Measurements from ENCODE around the gene RRM2.
"Not testable (repeated sequence)": the region's sequence is repeated elsewhere in the genome, so short reads cannot be mapped to it uniquely, and the experiment has no call there.

The RRM2 gene

DNA sequence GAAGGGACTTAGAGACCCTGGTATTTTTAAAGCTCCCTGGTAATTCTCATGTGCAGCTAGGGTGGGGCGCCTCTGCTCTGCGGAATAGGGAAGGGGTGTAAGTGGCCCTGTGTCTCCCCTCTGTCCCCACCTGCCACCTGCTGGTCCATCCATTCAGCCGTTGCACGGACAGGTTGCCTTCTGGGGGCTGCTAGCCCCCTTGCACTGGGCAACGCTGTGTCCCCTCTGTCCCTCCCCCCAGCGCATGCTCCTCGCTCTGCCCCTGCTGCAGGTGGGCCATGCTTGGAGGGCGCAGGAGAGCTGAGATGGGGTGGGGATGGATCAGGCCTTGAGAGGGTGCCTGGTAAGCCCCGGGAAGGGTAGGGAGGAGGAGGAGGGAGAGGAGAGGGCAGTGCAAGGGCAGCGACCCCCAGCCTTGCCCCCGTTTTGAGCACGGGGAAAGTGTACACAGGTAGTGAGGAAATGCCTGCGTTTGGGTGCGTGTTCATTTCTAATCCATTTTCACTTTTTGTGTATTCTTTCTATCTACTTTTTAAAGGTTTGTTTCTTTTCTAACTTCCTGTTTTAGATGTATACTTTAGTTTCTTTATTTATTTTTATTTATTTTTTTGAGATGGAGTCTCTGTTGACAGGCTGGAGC is 23.9 kb downstream of the RRM2 start:
- Histone ChIP-seq H3K9ac (ENCODE audit: low read depth, low read length) (no peak overlapping the region), H3K9me3 (replicated peaks; ENCODE audit: low read length) (no peaks in the 10 kb centered on the region), H3K36me3 (ENCODE audit: insufficient read depth, low read length) (no peaks in the 10 kb centered on the region), H3K4me1 (ENCODE audit: control insufficient read depth, insufficient read depth, low read length) (no peaks in the 10 kb centered on the region), H3K4me2 (ENCODE audit: low read length) (no peak overlapping the region), H3K4me3 (ENCODE audit: low read length) (no peak overlapping the region), H3K27me3 (ENCODE audit: control insufficient read depth, insufficient read depth, low read length) (no peaks in the 10 kb centered on the region)

DNA sequence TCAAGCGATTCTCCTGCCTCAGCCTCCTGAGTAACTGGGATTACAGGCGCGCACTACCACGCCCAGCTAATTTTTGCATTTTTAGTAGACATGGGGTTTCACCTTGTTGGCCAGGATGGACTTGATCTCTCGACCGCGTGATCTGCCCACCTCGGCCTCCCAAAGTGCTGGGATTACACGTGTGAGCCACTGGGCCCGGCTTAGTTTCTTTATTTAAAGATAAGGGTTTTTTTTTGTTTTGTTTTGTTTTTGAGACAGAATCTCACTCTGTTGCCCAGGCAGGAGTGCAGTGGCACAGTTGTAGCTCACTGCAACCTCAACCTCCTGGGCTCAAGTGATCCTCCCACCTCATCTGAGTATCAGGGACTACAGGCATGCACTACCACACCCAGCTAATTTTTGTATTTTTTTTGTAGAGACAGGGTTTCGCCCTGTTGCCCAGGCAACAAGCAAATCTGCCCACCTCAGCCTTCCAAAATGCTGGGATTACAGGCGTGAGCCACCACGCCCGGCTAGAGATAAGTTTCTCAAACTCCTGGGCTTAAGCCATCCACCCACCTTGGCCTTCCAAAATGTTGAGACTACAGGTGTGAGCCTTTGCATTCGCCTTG is 24.6 kb downstream of the RRM2 start:
- H3K4me1 ChIP-seq (ENCODE audit: control insufficient read depth, insufficient read depth, low read length); H3K27me3 ChIP-seq (ENCODE audit: control insufficient read depth, insufficient read depth, low read length); H3K9me3 ChIP-seq (replicated peaks; ENCODE audit: low read length); H3K36me3 ChIP-seq (ENCODE audit: insufficient read depth, low read length); H3K4me2 ChIP-seq (ENCODE audit: low read length); H3K4me3 ChIP-seq (ENCODE audit: low read length); H3K9ac ChIP-seq (ENCODE audit: low read depth, low read length): not testable (repeated sequence)

DNA sequence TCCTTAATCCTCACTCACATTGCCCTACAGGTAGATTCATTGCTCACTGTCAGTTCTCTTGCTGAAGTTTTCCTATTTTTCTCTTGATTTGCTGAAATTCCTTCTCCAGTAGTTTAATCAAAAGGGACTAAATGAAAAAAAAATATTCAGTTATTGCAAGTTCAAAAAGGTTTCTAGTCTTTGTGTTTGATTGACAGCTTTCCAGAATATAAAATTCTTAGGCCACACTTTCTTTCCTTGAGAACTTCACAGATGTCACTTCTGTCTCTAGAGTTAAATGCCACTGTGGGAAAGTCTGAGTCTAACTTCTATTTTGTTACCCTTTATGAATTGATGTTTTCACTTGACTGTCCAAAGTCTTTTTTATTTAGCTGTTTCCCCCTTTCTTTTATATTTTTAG is 25.7 kb downstream of the RRM2 start:
- Histone ChIP-seq H3K27me3 (ENCODE audit: control insufficient read depth, insufficient read depth, low read length) (no peaks in the 10 kb centered on the region), H3K4me1 (ENCODE audit: control insufficient read depth, insufficient read depth, low read length) (no peaks in the 10 kb centered on the region), H3K36me3 (ENCODE audit: insufficient read depth, low read length) (no peaks in the 10 kb centered on the region), H3K9me3 (replicated peaks; ENCODE audit: low read length) (no peaks in the 10 kb centered on the region), H3K4me2 (ENCODE audit: low read length) (no peak overlapping the region), H3K9ac (ENCODE audit: low read depth, low read length) (no peak overlapping the region), H3K4me3 (ENCODE audit: low read length) (no peak overlapping the region)

DNA sequence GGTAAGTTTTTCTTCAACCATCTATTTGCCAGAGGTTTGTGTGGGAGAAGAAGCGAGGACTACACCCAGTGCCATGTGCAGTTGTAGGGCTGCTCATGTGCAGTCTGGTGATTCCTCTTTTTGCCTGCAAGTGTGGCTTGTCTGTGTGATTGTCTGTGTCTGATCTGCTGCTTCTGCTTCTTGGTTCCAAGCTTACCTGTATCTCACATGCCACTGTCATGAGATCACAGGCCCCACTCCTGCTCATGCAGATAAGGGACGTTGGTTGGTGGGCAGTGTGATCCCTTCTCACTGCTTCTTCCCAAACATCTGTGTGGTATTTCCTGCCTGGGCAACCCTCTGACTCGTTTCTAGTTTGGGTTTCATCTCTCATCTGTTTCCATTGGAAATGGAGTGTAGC is 27.1 kb downstream of the RRM2 start:
- no peaks in the 10 kb centered on the region for H3K4me1 ChIP-seq (ENCODE audit: control insufficient read depth, insufficient read depth, low read length)
- no peak overlapping the region for H3K4me2 ChIP-seq (ENCODE audit: low read length)
- no peaks in the 10 kb centered on the region for H3K36me3 ChIP-seq (ENCODE audit: insufficient read depth, low read length)
- no peak overlapping the region for H3K9ac ChIP-seq (ENCODE audit: low read depth, low read length)
- H3K27me3 ChIP-seq (ENCODE audit: control insufficient read depth, insufficient read depth, low read length): no peaks in the 10 kb centered on the region
- no peaks in the 10 kb centered on the region for H3K9me3 ChIP-seq (replicated peaks; ENCODE audit: low read length)
- H3K4me3 ChIP-seq (ENCODE audit: low read length): no peak overlapping the region

DNA sequence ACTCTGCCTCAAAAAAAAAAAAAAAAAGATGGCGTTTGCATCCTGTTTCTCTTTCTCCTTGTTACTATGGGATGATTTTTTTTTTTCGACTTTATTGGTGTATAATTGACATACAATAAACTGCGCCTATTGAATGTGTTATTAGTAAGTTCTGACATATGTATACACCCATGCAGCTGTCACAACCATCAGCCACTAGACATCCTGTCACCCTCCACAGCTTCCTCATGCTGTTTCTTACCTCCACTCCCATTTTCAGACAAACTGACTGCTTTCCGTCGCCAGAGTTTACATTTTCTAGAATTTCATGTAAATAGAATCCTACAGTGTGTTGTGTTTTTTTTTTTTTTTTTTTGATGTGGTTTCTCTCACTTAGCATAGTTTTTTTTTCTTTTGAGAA is 27.9 kb downstream of the RRM2 start:
- Histone ChIP-seq H3K9me3 (replicated peaks; ENCODE audit: low read length) (no peaks in the 10 kb centered on the region), H3K27me3 (ENCODE audit: control insufficient read depth, insufficient read depth, low read length) (no peaks in the 10 kb centered on the region), H3K4me1 (ENCODE audit: control insufficient read depth, insufficient read depth, low read length) (no peaks in the 10 kb centered on the region), H3K4me2 (ENCODE audit: low read length) (no peak overlapping the region), H3K9ac (ENCODE audit: low read depth, low read length) (no peak overlapping the region), H3K36me3 (ENCODE audit: insufficient read depth, low read length) (no peaks in the 10 kb centered on the region), H3K4me3 (ENCODE audit: low read length) (no peak overlapping the region)

DNA sequence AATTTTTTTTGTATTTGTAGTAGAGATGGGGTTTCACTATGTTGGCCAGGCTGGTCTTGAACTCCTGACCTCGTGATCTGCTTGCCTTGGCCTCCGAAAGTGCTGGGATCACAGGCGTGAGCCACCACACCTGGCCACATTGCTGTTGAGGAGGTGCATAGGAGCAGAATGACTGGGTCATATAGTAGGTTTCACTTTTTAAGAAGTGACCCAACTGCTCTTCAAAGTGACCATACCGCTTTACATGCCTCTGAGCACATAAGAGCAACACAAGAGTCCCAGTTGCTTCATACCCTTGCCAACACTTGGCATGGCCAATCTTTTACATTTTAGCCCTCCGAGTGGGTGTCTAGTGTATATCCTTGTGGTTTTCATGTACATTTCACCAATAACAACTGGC is 28.9 kb downstream of the RRM2 start:
- H3K4me2 ChIP-seq (ENCODE audit: low read length): no peak overlapping the region
- no peaks in the 10 kb centered on the region for H3K27me3 ChIP-seq (ENCODE audit: control insufficient read depth, insufficient read depth, low read length)
- no peaks in the 10 kb centered on the region for H3K9me3 ChIP-seq (replicated peaks; ENCODE audit: low read length)
- H3K4me1 ChIP-seq (ENCODE audit: control insufficient read depth, insufficient read depth, low read length): no peaks in the 10 kb centered on the region
- no peaks in the 10 kb centered on the region for H3K36me3 ChIP-seq (ENCODE audit: insufficient read depth, low read length)
- H3K4me3 ChIP-seq (ENCODE audit: low read length): no peak overlapping the region
- no peak overlapping the region for H3K9ac ChIP-seq (ENCODE audit: low read depth, low read length)

DNA sequence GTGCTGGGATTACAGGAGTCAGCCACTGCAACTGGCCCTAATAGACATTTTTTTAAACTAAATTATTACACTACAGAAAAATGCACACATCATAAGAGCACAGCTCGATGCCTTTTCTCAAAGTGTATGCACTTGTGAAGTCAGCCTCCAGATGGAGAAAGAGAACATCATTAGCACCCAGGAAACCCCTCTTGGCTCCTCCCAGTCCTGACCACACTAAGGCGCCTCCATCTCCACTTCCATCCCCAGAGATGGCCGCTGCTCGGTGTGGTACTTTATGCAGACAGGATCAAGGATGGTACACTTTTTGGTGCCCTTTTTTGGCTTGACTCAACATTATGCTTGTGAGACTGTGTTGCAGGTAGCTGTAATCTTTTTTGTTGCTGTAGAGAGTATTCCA is 34.8 kb downstream of the RRM2 start:
- Histone ChIP-seq H3K4me2 (ENCODE audit: low read length) (no peak overlapping the region), H3K4me3 (ENCODE audit: low read length) (no peak overlapping the region), H3K27me3 (ENCODE audit: control insufficient read depth, insufficient read depth, low read length) (no peaks in the 10 kb centered on the region), H3K9me3 (replicated peaks; ENCODE audit: low read length) (no peaks in the 10 kb centered on the region), H3K9ac (ENCODE audit: low read depth, low read length) (no peak overlapping the region), H3K36me3 (ENCODE audit: insufficient read depth, low read length) (no peaks in the 10 kb centered on the region), H3K4me1 (ENCODE audit: control insufficient read depth, insufficient read depth, low read length) (peaks cover 11% of the 10 kb centered on the region)

DNA sequence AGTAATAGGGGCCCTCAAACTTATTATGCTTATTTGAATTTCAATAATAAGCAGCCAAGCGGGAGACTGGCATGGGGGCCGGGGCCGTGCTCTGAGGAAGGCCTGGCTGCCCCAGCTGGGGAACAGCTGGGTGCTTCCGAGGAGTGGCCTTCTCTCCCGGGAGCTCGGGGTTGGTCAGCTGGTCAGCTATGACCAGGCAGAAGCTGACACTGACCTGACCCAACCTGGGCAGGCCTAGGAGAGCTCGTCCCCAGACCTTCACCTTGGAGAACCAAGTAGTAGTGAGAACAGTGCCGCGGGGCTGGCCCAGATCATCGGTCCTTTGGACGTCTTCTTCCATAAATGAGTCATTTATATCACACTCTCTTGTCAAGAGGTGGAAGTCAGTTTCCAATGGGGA is 36.1 kb downstream of the RRM2 start:
- no peak overlapping the region for H3K4me3 ChIP-seq (ENCODE audit: low read length)
- H3K9me3 ChIP-seq (replicated peaks; ENCODE audit: low read length): no peaks in the 10 kb centered on the region
- no peak overlapping the region for H3K9ac ChIP-seq (ENCODE audit: low read depth, low read length)
- H3K4me2 ChIP-seq (ENCODE audit: low read length): no peak overlapping the region
- peaks cover 21% of the 10 kb centered on the region for H3K4me1 ChIP-seq (ENCODE audit: control insufficient read depth, insufficient read depth, low read length)
- H3K36me3 ChIP-seq (ENCODE audit: insufficient read depth, low read length): no peaks in the 10 kb centered on the region
- no peaks in the 10 kb centered on the region for H3K27me3 ChIP-seq (ENCODE audit: control insufficient read depth, insufficient read depth, low read length)

DNA sequence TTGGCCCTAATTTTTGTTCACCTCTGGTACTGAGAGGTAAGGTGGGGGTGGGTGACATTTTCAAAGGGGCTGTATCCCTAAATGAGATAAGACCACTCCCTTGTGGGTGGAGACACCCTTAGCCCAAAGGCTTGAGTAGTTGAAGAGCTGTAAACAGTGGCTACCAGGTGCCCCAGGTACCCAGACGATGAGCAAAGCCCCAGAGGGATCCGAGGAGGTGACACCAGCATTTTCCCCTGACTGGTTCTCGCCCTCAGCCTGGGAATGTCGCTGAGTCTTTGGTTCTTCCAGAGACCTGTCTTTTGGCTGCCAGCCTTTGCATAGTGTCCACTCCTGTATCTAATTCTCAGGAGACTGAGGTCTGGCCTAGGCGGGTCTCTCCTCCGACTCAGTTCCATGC is 36.5 kb downstream of the RRM2 start:
- H3K9me3 ChIP-seq (replicated peaks; ENCODE audit: low read length): no peaks in the 10 kb centered on the region
- H3K27me3 ChIP-seq (ENCODE audit: control insufficient read depth, insufficient read depth, low read length): no peaks in the 10 kb centered on the region
- peaks cover 22% of the 10 kb centered on the region for H3K4me1 ChIP-seq (ENCODE audit: control insufficient read depth, insufficient read depth, low read length)
- no peak overlapping the region for H3K9ac ChIP-seq (ENCODE audit: low read depth, low read length)
- H3K4me3 ChIP-seq (ENCODE audit: low read length): no peak overlapping the region
- H3K36me3 ChIP-seq (ENCODE audit: insufficient read depth, low read length): no peaks in the 10 kb centered on the region
- no peak overlapping the region for H3K4me2 ChIP-seq (ENCODE audit: low read length)

DNA sequence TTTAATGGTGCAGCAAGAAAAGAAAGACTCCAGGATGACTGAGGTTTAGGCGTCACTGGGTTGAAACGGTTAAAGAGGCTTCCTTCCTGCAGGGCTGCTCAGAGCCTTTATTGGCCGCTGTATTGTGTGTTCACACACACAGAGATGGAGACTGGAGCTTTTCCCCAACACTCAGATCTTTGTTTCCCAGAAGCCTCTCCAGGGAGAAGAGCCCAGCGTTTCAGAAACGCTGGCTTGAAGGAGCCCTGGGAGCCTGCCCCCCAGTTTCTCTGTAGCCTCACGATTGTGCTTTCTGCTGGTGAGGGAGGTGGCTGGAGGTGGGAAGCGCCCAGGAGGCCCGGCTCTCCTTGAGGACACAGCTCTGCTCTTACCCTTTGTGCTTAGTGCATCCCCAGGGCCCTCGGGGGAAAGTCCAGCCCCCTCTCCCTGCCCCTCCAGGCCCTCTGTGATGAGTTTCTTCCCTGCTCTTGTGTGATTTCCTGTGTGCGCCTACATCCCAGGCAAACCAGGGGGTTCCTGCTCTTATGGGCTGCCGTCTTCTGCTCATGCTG is 37.1 kb downstream of the RRM2 start:
- H3K4me1 ChIP-seq (ENCODE audit: control insufficient read depth, insufficient read depth, low read length): peaks cover 22% of the 10 kb centered on the region

DNA sequence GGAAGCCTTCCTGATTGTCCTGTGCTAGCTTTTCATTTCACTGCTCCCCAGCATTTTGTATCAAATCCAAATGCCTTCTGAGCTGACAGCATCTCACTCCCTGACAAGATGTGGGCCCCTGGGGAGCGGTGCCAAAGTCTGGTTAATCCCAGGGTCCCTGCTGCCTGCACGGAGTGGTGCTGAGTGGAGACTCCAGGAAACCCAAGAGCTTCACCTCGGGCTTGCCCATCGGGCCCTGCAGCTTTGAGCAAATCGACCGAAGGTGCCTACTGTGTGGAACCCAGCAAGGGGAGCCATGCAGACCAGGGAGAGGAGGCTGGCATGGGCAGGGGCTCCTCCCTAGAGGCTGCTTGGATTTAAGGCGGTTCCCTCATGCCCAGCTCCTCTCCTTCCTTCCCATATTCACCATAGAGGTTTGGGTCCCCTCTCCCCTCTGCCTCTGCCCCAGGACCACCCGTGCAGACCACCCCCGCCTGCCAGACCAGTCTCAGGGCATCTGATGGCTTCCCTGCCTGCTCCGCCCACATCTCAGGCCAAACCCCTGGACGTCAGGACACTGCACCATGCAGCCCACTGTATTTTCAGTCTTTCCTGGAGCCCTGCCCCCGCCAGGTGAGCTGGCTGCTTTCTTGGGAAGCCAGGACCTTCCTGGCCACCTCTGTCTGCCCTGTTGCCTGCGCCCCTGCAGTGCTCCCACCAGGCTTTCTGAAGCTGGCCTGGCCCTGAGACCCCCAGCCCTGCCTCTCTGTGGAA is 37.8 kb downstream of the RRM2 start:
- Histone ChIP-seq H3K4me2 (ENCODE audit: low read length) (no peak overlapping the region), H3K36me3 (ENCODE audit: insufficient read depth, low read length) (no peaks in the 10 kb centered on the region), H3K4me3 (ENCODE audit: low read length) (no peak overlapping the region), H3K9ac (ENCODE audit: low read depth, low read length) (no peak overlapping the region), H3K4me1 (ENCODE audit: control insufficient read depth, insufficient read depth, low read length) (peaks cover 22% of the 10 kb centered on the region), H3K9me3 (replicated peaks; ENCODE audit: low read length) (no peaks in the 10 kb centered on the region), H3K27me3 (ENCODE audit: control insufficient read depth, insufficient read depth, low read length) (no peaks in the 10 kb centered on the region)

More for the DNA sequence above, 37.1 kb downstream of the RRM2 start:
- no peak overlapping the region for H3K4me2 ChIP-seq (ENCODE audit: low read length)
- no peak overlapping the region for H3K4me3 ChIP-seq (ENCODE audit: low read length)
- H3K27me3 ChIP-seq (ENCODE audit: control insufficient read depth, insufficient read depth, low read length): no peaks in the 10 kb centered on the region
- no peaks in the 10 kb centered on the region for H3K36me3 ChIP-seq (ENCODE audit: insufficient read depth, low read length)
- H3K9me3 ChIP-seq (replicated peaks; ENCODE audit: low read length): no peaks in the 10 kb centered on the region
- H3K9ac ChIP-seq (ENCODE audit: low read depth, low read length): no peak overlapping the region
